HG03521 (cell line): ENCODE data around the gene GUCA2B.

ENCODE experiments used
- ATAC-seq: cut with Tn5 transposase; IDR thresholded peaks from one replicate; pipeline ENCODE4 v1.9.1; 2021; ENCODE audit warnings: mild to moderate bottlenecking, moderate library complexity; ENCODE audit not compliant: unreplicated experiment

The GUCA2B gene

GRCh38 chr1:42183957-42184268 is 30.7 kb downstream of the GUCA2B start:
- ATAC-seq: no peak

- ATAC-seq: no peak
These were observed 31.4 kb downstream of the GUCA2B start for GRCh38 chr1:42184616-42185015.

GRCh38 chr1:42186152-42186551 is 32.9 kb downstream of the GUCA2B start:
- ATAC-seq: no peak

- no peak for ATAC-seq
These were observed 37.0 kb downstream of the GUCA2B start for GRCh38 chr1:42189931-42190853.

DNA sequence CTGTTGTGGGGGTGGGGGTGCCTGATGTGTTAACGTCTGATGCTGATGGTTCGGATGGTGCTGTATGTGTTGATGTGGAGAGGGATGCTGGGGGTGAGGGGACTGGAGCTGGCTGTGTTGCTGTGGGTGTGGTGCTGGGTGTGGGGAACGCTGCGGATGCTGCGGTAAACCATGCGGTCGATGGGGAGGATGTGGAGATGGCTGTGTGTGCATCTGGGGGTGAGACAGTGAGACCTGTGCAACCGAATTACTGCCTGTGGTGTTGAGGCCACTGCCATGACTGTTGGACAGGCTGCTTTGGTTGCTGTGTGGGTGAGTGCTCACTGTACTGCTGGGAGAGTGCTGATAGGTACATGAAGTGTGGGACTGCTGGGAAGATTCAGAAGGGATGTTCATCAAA is 38.1 kb downstream of the GUCA2B start:
- no peak for ATAC-seq

GRCh38 chr1:42192106-42192505 is 38.9 kb downstream of the GUCA2B start:
- ATAC-seq: no peak

DNA sequence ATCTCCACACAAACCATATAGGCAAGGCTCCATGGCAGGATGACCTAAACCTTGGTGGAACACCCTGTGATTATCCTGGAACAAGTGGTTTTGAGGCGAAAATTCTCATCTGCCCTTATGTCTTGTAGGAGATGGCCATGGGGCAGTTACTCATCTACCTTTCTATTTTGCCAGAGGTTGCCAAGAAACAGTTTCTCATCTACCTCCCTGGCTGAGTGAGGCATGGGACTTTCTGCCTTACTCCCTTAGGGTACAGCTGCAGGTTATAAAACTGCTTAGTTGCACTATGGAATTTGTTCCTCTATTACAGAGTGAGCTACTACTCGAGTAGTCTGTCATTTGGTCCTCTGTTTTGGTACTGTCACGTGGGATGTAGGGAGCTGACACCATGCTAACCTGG is 42.6 kb downstream of the GUCA2B start:
- no peak for ATAC-seq

DNA sequence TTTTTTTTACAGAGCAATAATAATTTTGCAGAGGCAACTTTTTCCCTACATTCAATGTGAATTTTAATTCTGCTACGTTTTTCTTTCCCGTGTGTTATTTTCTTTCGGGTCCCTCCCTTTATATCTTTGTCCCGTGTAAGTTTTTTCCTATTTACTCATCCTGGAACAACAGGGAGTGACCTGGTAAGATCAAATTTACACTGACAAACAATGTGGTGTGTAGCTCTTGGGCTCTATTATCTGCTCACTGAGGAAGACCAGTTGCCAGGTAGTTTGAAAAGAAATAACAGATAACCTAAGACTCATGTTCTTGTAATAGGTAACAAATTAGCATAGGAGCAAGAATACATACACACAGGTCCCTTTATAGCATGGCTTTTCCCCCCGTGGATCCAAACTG is 45.0 kb downstream of the GUCA2B start:
- no peak for ATAC-seq

GRCh38 chr1:42201986-42202385 is 48.8 kb downstream of the GUCA2B start:
- ATAC-seq: no peak
